Keratinocyte (primary cell): Measurements from ENCODE around the gene SHROOM1.

Experiments used
- EZH2 ChIP-seq: IDR thresholded peaks from one replicate; pipeline ENCODE4 v1.6.1; 2012; ENCODE audit warnings: inconsistent platforms, mild to moderate bottlenecking, low read length, moderate library complexity
- TF ChIP-seq, protein P1 (sequence below), 3 experiments: IDR thresholded peaks in 1 of 3; conservative IDR thresholded peaks in 1 of 3; optimal IDR thresholded peaks in 1 of 3; 2 replicates in 2 of 3; 3 replicates in 1 of 3; pipeline versions ENCODE3 to v1.5.1; 2011; ENCODE audit warnings: low read length in 3 of 3, mild to moderate bottlenecking in 3 of 3, moderate library complexity in 2 of 3, control low read depth in 1 of 3, inconsistent platforms in 1 of 3; ENCODE audit not compliant: insufficient read depth in 2 of 3; ENCODE audit errors: extremely low read depth in 1 of 3

DNA sequence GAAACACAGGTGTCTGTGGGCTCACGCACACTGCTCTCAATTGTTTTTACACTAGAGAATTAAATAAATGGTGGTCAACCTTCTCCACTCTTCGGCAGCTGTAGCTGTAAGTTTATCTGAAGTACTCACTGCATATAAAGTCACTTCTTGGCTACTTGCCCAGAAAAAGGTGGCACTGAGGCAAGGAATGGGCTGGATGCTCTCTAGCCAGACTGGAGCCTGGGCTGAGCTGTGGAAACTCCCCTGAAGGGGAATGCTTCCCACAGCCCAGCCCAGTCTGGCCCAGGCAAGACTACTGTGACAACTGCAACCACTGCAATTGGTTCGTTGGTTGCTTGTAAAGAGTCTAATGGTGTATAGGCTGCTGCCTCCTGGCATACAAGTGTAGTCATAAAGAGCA is 47.5 kb upstream of the SHROOM1 start:
- TF ChIP-seq, protein P1, sequence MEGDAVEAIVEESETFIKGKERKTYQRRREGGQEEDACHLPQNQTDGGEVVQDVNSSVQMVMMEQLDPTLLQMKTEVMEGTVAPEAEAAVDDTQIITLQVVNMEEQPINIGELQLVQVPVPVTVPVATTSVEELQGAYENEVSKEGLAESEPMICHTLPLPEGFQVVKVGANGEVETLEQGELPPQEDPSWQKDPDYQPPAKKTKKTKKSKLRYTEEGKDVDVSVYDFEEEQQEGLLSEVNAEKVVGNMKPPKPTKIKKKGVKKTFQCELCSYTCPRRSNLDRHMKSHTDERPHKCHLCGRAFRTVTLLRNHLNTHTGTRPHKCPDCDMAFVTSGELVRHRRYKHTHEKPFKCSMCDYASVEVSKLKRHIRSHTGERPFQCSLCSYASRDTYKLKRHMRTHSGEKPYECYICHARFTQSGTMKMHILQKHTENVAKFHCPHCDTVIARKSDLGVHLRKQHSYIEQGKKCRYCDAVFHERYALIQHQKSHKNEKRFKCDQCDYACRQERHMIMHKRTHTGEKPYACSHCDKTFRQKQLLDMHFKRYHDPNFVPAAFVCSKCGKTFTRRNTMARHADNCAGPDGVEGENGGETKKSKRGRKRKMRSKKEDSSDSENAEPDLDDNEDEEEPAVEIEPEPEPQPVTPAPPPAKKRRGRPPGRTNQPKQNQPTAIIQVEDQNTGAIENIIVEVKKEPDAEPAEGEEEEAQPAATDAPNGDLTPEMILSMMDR (optimal IDR thresholded peaks at IDR 0.05 in 1 of 3, IDR thresholded peaks at IDR 0.05 in 1 of 3, conservative IDR thresholded peaks at IDR 0.05 in 1 of 3; ENCODE audit: extremely low read depth in 1 of 3, insufficient read depth in 2 of 3, low read length in 3 of 3), result no peak
- no peak for TF ChIP-seq EZH2
